K562 (cell line): ENCODE results near the gene HPRT1. TPM values are rescaled to one million over a fixed set of nuclear protein-coding genes. Genes with fewer than 3 reads are reported as not detected.

Experiments used
- ATAC-seq: fragments of 200-7000 bp; cut with Tn5 transposase; 3 replicates; pipeline ENCODE4 v1.9.1; 2020; ENCODE audit warnings: moderate library complexity
- BruUV-seq: library from RNA; stranded (reverse); fragments of 400-500 nt; replicated peaks from 2 replicates; lab custom pipeline; 2021; lab: Mats Ljungman, UMichigan
- CTCF ChIA-PET: fragments of 300-600 bp; formaldehyde crosslinking; extraction: SDS; loops from one replicate; lab custom pipeline; 2021; ENCODE audit warnings: low intra/inter-chr PET ratio; lab: Yijun Ruan, JAX
- POLR2A ChIA-PET: fragments of 300-600, 350-650 bp; sonication (Branson Sonifier 250); formaldehyde crosslinking; extraction: SDS; loops from one replicate; lab custom pipeline; 2021; ENCODE audit warnings: antibody characterized with exemption, inconsistent platforms; lab: Yijun Ruan, JAX
- DNase-seq, 4 experiments: peaks; one replicate each; pipeline versions ENCODE4 v3.0.0 to v3.0.0-alpha.2; 2011 to 2018; ENCODE audit warnings: low spot score in 3 of 4, mixed read lengths in 3 of 4; ENCODE audit errors: extremely low read depth in 1 of 4
- FAIRE-seq: peaks from 2 replicates; lab custom pipeline; 2011; peaks lifted over from hg19 to GRCh38; lab: Jason Lieb, UNC
- H2AFZ ChIP-seq: 2 replicates; pipeline ENCODE4 v1.6.0; 2011; ENCODE audit warnings: low read depth, low read length, control low read depth, inconsistent platforms
- H3K27ac ChIP-seq: fragments of 200-600 bp; 3 replicates; pipeline ENCODE4 v1.8.0; 2011; ENCODE audit warnings: low read depth, mild to moderate bottlenecking, control low read depth, inconsistent platforms, low read length, moderate library complexity, mixed read lengths; ENCODE audit errors: extremely low read depth
- H3K27me3 ChIP-seq, 2 experiments: fragments of 300-600 bp in 1 of 2; 2 replicates in 1 of 2; 3 replicates in 1 of 2; pipeline versions ENCODE4 v1.6.0 to v1.8.0; 2011; ENCODE audit warnings: inconsistent platforms in 2 of 2, low read length in 2 of 2, mild to moderate bottlenecking in 1 of 2, mixed read lengths in 1 of 2, moderate library complexity in 1 of 2; ENCODE audit not compliant: control insufficient read depth in 2 of 2, insufficient read depth in 2 of 2
- H3K36me3 ChIP-seq: fragments of 300-600 bp; 3 replicates; pipeline ENCODE4 v1.8.0; 2011; ENCODE audit warnings: mild to moderate bottlenecking, low read length, inconsistent platforms; ENCODE audit not compliant: control insufficient read depth, insufficient read depth
- H3K4me1 ChIP-seq, 2 experiments: fragments of 200-600 bp in 1 of 2; replicated peaks in 1 of 2; 2 replicates in 1 of 2; 3 replicates in 1 of 2; pipeline versions ENCODE4 v1.5.1 to v1.8.0; 2011; ENCODE audit warnings: inconsistent platforms in 2 of 2, low read length in 2 of 2, mild to moderate bottlenecking in 1 of 2, mixed read lengths in 1 of 2, moderate library complexity in 1 of 2; ENCODE audit not compliant: control insufficient read depth in 2 of 2, insufficient read depth in 2 of 2
- H3K4me2 ChIP-seq: 2 replicates; pipeline ENCODE4 v1.6.1; 2011; ENCODE audit warnings: low read length, control low read depth, inconsistent platforms, mixed read lengths; ENCODE audit not compliant: insufficient read depth
- H3K4me3 ChIP-seq: fragments of 200-600 bp; sonication (generic), shearing (Covaris generic); 2 replicates; pipeline ENCODE4 v1.5.1; 2016; ENCODE audit warnings: control low read depth, inconsistent platforms
- H3K79me2 ChIP-seq: fragments of 200-600 bp; 3 replicates; pipeline ENCODE4 v1.8.0; 2011; ENCODE audit warnings: low read length, inconsistent platforms; ENCODE audit not compliant: control insufficient read depth, insufficient read depth
- H3K9ac ChIP-seq, 2 experiments: 2 replicates each; pipeline versions ENCODE4 v1.6.0 to v1.6.1; 2011; ENCODE audit warnings: low read depth in 2 of 2, low read length in 2 of 2, control low read depth in 1 of 2, inconsistent platforms in 1 of 2, mild to moderate bottlenecking in 1 of 2, mixed read lengths in 1 of 2; ENCODE audit not compliant: insufficient read depth in 1 of 2
- H3K9me1 ChIP-seq: one replicate; pipeline ENCODE4 v1.6.0; 2011; ENCODE audit warnings: inconsistent platforms, mild to moderate bottlenecking, low read length, moderate library complexity; ENCODE audit not compliant: control insufficient read depth, insufficient read depth
- H3K9me3 ChIP-seq: replicated peaks from 2 replicates; pipeline ENCODE4 v1.5.1; 2011; ENCODE audit warnings: low read depth, low read length, inconsistent platforms; ENCODE audit not compliant: control insufficient read depth, insufficient read depth
- H4K20me1 ChIP-seq: replicated peaks from 2 replicates; pipeline ENCODE4 v1.6.1; 2011; ENCODE audit warnings: low read length, inconsistent platforms, mixed read lengths; ENCODE audit not compliant: control insufficient read depth, insufficient read depth
- CTBP1 ChIP-seq: fragments of 450-650 bp; IDR thresholded peaks from 2 replicates; pipeline ENCODE4 v1.6.1; 2016; ENCODE audit warnings: borderline replicate concordance
- E2F5 ChIP-seq: sonication (generic); formaldehyde crosslinking; IDR thresholded peaks from 2 replicates; pipeline ENCODE4 v1.8.0; 2022; ENCODE audit warnings: mild to moderate bottlenecking, missing genetic modification reagents
- ELK1 ChIP-seq: sonication (generic); formaldehyde crosslinking; IDR thresholded peaks from 2 replicates; pipeline ENCODE4 v1.8.1; 2022; ENCODE audit warnings: missing genetic modification reagents
- IFI16 ChIP-seq: fragments of 250-450 bp; sonication (Bioruptor Pico); IDR thresholded peaks from 2 replicates; pipeline ENCODE4 v2.1.2; 2022; ENCODE audit warnings: mild to moderate bottlenecking, inconsistent platforms
- NCOA2 ChIP-seq, 2 experiments: fragments of 450-650 bp; IDR thresholded peaks; 2 replicates each; pipeline ENCODE4 v1.6.1; 2018; ENCODE audit warnings: mild to moderate bottlenecking in 2 of 2, moderate library complexity in 1 of 2; ENCODE audit not compliant: partially characterized antibody in 2 of 2
- RCOR1 ChIP-seq, 2 experiments: IDR thresholded peaks; 2 replicates each; pipeline ENCODE4 v1.6.1; 2012; ENCODE audit warnings: low read depth in 2 of 2, low read length in 2 of 2, borderline replicate concordance in 1 of 2, improper control_type of control experiment in 1 of 2
- SAFB2 ChIP-seq: fragments of 200-400 bp; formaldehyde crosslinking; IDR thresholded peaks from 2 replicates; pipeline ENCODE4 v1.6.1; 2018; ENCODE audit warnings: borderline replicate concordance, low read length, low read depth, moderate library complexity; ENCODE audit not compliant: severe bottlenecking
- SMARCB1 ChIP-seq: IDR thresholded peaks from 2 replicates; pipeline ENCODE4 v1.6.1; 2011; ENCODE audit warnings: improper control_type of control experiment, low read depth; ENCODE audit not compliant: insufficient read length
- STAT5A ChIP-seq: IDR thresholded peaks from 2 replicates; pipeline ENCODE4 v1.6.1; 2012; ENCODE audit warnings: low read length, inconsistent platforms, borderline replicate concordance
- TCF7L2 ChIP-seq: fragments of 150-350 bp; IDR thresholded peaks from 2 replicates; pipeline ENCODE4 v1.6.1; 2016; ENCODE audit warnings: low read depth, mild to moderate bottlenecking, low read length, moderate library complexity
- ZNF23 ChIP-seq: fragments of 250-450 bp; sonication (Bioruptor Pico); IDR thresholded peaks from 2 replicates; pipeline ENCODE4 v1.4.0; 2020; ENCODE audit warnings: mild to moderate bottlenecking
- ZNF318 ChIP-seq, 2 experiments: fragments of 450-650 bp; IDR thresholded peaks; 2 replicates each; pipeline ENCODE4 v1.6.1; 2016; ENCODE audit warnings: mild to moderate bottlenecking in 2 of 2, borderline replicate concordance in 1 of 2, low read depth in 1 of 2, moderate library complexity in 1 of 2
- WGBS: fragments of 100-300 bp; shearing (Covaris generic); methylation state at CpG from one replicate; pipeline ENCODE4 v1.1.6; 2016; ENCODE audit warnings: low coverage, mixed read lengths; ENCODE audit not compliant: insufficient coverage; ENCODE audit errors: missing lambda C conversion rate; 5-methylcytosine and 5-hydroxymethylcytosine counted together
- in situ Hi-C: fragments of 300-500 bp; cut with MboI; formaldehyde crosslinking; loops from 4 replicates; pipeline ENCODE4 v1.15.0; 2018; ENCODE audit warnings: inconsistent platforms, mixed read lengths
- intact Hi-C: fragments of 100-400 bp; cut with micrococcal nuclease; formaldehyde crosslinking; loops from 2 replicates; pipeline ENCODE4 v1.14.2; 2022
- polyA plus RNA-seq, 8 experiments: library from polyadenylated mRNA; depleted of rRNA in 4 of 8; stranded (reverse) in 5 of 8; unstranded in 3 of 8; fragments of >200 nt; fragmentation: Nextera tagmentation in 2 of 8; fragmentation: Illumina TruSeq in 1 of 8; extraction: Ambion mirVana in 2 of 8; extraction: Trizol in 1 of 8; gene quantifications; 2 replicates each; pipeline versions ENCODE4 v1.2.1 to v1.2.3, GENCODE V29; 2011 to 2014; ENCODE audit warnings: inconsistent platforms in 1 of 8, missing spikeins in 1 of 8
- total RNA-seq, 7 experiments: library from RNA; depleted of rRNA in 6 of 7; stranded (reverse); fragments of >200 nt in 6 of 7; fragmentation: Illumina TruSeq in 2 of 7; extraction: Trizol in 2 of 7; gene quantifications; 2 replicates each; pipeline versions ENCODE4 v1.2.1 to v1.2.3, GENCODE V29; 2011 to 2021; ENCODE audit warnings: low replicate concordance in 1 of 7

Gene HPRT1
- total and polyA plus RNA-seq, 9 of the 15 experiments (the other 6 are each of a cell fraction or from before 2014, with no cell fraction given) = 24.4 to 158 (median 104) TPM

GRCh38 chrX:134546187-134546586, 86.2 kb downstream of the HPRT1 start:
- Histone ChIP-seq H3K9ac (no peak overlapping the region), H3K4me3 (no peak overlapping the region), H2AFZ (no peak overlapping the region), H4K20me1 (no peaks in the 10 kb centered on the region), H3K9me3 (0 out of 2 replicates have a peak, but pooled peaks cover 2% of the 10 kb centered on the region), H3K9me1 (no peaks in the 10 kb centered on the region), H3K27ac (no peak overlapping the region), H3K36me3 (peaks cover 8% of the 10 kb centered on the region; the same call in 1 of the 3 replicates), H3K27me3 (no peaks in the 10 kb centered on the region), H3K79me2 (peaks cover 16% of the 10 kb centered on the region), H3K4me1 (peaks cover 2 to 22% of the 10 kb centered on the region in 2 experiments; a peak in 4 of 5 replicates), H3K4me2 (no peak overlapping the region)
- intact Hi-C loops = no loop called here
- 98% methylated on average over 19 of the region's 35 CpGs for WGBS
- in situ Hi-C loops = no loop called here
- ChIA-PET POLR2A (no interaction called here), CTCF (no interaction called here)
- DNase-seq (no peak), FAIRE-seq (no peak), ATAC-seq (no peak)
- no TSS peak for BruUV-seq
- TF ChIP-seq TCF7L2 (no peak), ZNF318 (IDR thresholded peaks at IDR 0.05; ENCODE audit: borderline replicate concordance in 1 of 2, low read depth in 1 of 2) (no peak), SMARCB1 (no peak), SAFB2 (no peak), E2F5 (no peak), NCOA2 (IDR thresholded peaks at IDR 0.05; ENCODE audit: partially characterized antibody in 2 of 2) (no peak), IFI16 (no peak), RCOR1 (IDR thresholded peaks at IDR 0.05; ENCODE audit: borderline replicate concordance in 1 of 2, low read depth in 2 of 2, low read length in 2 of 2) (no peak), STAT5A (no peak), ELK1 (CRISPR knock-in tag) (no peak), ZNF23 (no peak), CTBP1 (no peak)
